NCI-H2227 (cell line): ENCODE measurements around the gene NFATC3.

Source experiments
- DNase-seq: peaks from one replicate; lab custom pipeline; 2025; ENCODE audit not compliant: unreplicated experiment; lab: John Stamatoyannopoulos, UW

NFATC3 gene

DNA sequence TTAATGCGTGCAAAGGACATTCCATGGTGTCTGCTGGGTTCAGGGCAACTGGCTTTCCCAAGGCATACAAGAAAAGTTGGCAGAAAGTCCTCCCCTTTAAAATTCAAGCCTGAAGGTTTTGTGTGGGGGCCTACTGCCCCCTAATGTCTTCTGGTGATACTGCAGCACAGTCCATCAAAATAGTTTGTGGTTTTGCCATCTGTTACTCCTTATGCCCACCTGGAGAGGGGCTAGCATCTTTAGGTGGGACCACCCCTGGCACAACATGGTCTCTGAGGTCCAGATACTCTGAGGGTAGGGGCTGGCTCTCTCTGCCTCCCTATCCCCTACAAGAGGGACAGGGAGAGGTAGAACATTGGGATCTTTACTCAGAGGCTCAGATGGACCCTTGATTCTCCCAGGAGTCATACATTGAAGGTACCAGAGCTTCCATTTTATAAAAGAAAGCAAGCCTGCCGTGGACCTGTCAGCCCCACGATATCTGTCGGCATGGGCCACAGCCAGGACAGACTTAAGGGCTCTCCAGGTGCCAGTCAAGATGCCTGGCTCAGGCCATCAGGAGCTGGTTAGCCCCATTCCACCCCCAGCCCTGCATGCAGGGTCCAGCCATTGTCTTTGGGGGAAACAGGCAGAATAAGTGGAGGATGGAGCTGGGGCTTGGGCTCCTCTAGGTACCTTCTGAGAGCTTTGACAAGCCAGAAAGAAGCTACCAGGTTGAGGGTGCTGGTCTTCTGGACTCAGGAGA is 144.4 kb downstream of the NFATC3 start:
- peak; percentile 21 for DNase-seq

DNA sequence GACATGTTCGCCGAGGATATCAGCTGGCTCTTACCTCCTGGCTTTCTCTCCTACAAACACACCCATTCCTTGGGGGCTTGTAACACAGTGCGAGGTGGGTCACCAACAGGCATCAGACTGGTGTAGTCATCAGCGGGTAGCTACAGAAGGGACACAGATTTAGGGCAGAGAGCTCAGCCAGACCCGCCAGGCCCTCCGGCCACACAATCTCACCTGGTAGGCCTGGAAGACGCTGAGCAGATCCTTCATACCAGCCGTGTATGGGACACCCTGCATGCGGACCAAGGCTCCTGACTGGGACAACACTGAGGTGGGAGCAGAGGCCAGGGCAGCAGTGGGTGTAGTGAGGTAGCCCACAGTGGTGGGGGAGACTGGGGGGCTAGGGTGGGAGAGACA is 145.0 kb downstream of the NFATC3 start:
- no peak for DNase-seq

DNA sequence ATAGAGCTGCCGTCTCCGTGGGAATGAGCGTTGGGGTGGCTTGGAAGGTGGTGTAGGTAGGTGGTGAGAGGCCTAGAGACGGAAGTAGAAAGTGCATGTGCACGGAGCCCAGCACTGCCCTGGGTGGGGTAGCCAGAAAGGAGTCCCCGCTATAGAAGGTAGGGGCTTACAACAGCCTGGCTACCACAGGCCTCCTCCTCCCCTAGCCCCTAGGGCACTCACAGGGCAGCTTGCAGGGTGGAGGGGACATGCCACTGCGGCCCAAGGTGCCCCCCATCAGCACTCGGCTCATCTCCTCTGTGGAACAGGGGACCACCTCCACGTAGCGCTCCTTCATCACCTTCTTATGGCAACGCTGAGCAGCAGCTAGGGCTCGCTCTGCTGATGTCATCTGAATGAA is 145.8 kb downstream of the NFATC3 start:
- DNase-seq = no peak

DNA sequence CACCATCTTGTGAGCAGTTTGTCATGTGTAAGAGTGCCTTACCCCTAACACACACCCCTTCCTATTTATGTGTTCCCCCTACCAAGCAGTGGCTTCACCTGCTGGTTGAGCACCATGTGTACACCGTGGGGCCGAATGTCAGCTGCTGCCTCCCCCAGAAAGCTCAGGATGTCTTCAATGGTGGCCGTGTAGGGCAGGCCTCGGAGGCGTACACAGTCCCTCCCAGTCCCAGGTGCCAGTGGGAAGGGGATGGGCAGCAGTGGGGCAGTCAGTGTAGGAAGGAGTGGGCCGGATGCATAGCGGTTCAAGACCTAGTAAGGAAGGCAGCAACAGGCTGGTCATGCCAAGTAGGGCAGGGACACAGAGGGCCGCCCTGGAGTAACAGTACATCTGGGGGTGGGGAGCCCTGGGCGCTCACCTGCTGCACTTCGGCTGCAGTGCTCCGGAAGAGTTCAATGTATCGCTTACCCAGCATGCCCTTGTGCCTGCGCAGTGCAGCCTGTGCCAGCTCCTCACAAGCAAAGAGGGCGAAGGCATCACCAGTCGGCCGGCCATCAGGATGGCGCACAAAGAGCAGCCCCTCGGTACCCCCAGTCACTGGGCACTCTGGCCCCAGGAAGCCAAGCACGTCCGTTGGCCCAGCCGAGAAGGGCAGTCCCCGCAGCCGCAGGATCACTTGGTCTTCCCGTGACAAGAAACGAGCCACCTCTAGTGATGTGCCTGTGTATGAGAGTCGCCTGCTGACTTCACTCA is 146.4 kb downstream of the NFATC3 start:
- no peak for DNase-seq

DNA sequence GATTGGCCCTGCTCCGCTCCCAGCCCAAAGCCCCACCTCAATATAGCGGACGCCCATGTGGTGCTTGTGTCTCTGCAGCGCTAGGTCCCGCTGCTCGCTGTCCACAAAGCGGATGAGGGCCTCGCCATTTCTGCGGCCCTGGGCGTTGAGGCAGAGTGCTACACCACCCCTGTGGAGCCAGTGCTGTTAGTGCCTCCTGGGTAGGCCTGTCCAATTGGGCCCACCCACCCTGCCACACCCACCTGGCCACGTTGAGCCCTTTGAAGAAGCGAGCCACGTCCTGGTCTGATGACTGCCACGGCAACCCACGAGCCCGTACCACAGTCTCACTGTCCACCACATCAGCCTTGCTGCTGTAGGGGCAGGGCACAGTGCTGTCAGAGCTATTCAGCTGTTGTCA is 147.2 kb downstream of the NFATC3 start:
- no peak for DNase-seq

DNA sequence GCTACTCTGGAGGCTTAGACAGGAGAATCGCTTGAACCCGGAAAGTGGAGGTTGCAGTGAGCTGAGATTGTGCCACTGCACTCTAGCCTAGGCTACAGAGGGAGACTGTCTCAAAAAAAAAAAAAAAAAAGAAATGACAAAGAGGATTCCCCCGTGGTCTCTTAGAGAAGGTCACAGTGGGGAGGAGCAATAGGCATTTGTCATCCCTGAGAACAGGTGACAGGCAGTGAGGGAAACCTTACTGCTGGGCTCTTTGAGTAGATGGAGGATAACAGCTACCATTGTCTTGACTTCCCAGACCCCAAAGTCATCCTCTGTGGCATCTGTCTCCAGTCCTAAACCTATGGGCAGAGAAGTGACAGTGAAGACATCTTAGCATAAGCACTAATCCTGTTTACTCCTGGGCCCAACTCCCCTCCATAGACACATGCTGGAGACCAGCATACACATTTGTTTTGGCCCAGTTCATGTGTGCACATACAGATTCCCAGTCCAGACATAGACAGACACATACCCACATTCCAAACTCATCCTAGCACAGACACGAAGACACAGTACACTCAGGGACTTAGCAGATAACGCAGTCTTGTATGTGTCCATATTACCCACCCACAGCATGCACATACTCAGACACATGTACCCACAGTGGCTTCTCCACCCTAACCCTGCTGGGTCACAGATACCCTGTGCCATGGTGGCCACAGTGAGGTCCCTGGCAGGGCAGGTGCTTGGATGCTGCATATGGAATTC is 148.1 kb downstream of the NFATC3 start:
- DNase-seq = no peak

DNA sequence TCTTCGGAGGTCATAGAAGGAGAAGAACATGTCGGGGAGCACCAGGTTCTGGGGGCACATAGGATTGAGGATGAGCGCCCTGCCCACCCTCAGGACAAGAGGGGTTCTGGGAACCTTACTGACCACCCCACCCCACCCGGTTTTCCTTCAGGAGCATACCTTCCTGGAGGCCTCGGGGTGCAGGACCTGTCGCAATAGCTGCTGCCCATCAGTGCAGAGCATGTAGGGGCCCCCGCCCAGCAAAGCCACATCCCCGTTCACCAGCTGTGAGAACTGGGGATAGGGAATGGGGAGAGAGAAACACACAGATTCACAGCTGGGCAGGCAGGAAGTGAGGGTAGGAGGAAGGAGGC is 148.6 kb downstream of the NFATC3 start:
- DNase-seq = no peak

DNA sequence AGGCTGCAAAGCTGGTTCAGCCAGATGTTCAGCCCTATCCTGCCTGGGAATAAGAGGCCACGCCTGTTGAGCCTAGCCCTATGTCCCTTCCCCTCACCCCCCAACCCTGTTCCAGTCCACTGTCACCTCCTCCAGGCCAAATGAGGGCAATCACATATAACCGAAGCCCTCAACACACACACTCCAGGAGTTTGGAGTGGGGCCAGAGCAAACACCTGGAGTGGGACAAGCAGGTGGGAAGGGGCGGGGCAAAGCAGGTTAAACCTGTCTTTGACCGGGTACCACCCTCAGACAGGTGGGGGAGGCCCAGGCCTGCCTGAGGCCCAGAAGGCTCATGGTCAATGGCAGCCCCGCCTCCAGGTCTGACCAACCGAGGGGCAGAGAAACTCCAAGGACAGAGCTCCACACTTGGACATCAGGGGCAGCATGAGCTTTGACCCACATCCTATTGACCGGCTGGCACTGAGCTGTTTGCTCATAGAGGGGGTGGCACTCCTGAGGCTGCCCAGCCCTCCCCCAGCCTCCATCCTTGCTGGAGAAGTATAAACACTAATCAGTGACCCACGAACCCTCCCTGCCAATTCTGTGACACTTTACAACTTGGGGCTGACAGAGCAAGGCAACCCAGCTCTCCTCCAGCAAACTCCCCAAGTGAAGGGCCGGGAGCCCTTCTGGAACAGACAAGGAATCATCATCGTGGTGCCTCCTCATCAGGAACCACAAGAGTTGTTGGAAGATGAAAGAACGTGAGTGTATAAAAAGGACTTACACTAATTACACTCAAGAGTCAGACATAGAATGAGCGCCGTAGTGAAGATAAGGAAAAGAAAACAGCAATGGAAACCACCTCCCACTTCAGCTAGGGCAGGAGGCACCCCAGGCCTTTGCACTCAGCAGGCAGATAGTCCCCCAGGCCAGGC is 149.3 kb downstream of the NFATC3 start:
- DNase-seq = no peak

DNA sequence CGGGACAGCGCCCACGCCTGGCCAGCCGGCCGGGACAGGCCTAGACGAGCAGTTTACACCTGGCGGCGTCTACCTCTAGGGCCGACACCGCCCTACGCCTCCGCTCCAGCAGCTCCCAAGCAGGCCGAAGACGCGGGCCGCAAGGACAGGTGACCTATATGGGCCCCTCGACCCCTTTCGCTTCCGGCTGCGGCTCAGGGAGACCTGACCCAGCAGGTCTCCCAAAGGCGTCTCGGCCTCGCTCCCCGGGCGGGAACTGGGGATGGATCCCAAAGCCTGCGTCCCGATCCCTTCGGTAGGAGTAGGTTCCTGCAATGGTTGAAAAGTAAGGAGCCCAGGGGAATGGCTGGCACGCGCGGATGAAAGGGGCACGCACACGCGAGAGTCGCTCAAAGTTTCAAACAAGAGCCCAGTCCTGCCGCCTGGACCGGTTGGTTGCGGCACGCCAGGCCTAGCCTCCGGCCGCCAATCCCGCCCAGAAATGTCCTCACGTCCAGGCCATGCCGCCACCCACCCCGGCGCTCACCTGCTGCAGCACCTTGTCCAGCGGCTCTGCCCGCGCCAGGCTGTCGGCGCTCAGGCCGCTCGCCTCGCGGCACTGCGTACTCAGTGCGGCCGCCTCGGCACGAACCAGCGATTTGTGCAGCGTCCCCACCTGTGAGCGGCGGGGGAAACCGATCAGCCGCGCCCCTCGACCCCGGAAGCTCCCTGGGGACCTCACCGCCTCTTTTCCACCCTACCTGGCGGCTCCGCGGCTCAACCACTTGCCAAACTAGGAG is 150.1 kb downstream of the NFATC3 start:
- DNase-seq = no peak

DNA sequence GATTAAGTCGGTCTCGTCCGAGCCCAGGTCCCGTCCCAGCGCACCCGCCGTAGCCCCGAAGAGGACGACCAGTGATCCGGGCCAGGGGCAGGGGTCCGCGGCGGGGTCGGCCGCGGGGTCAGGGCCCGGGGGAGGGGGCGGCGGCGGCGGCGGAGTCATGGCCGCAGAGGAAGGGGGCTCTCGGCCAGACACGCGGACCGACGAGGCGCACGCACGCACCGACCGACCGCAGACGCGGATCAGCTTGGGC is 150.6 kb downstream of the NFATC3 start, which contains the start of gene ESRP2:
Gene ESRP2 (minus strand): TSS at position 241 of the 250 bp plus-strand sequence. CDS start 82 bp downstream, at position 159.
- DNase-seq = no peak

DNA sequence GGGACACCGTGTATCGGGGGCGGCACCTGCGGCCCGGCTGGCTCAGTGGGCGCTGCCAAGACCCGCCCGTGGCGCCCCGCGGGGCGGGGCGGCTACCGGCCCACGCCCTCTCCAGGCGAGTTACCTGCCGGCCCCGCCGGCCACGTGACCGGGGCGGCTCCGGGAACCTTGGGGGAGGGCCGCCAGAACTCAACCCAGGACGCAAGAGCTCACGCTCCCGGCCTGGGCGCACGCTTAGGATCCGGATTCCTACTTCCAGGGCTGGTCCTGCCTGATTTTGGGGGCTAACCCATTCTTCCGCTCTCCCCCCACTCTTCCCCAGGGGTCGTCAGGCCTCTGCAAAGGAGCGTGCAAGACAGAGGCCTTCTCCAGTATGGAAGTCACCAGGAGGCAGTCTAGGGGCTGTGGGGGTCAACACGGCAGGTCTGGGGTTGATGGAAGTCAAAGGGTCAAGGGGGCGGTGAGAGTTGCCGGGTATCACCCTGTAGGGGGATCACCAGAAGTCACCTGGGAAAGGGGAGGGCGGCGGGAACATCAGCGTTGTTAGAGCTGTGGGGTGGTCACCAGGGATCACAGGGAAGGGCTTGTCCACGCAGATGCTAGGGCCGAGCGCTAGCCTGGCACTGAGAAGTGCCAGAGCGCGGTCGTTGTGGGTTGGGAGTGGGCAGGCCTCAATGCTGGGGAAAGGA is 151.1 kb downstream of the NFATC3 start:
- peak; percentile 18 for DNase-seq

DNA sequence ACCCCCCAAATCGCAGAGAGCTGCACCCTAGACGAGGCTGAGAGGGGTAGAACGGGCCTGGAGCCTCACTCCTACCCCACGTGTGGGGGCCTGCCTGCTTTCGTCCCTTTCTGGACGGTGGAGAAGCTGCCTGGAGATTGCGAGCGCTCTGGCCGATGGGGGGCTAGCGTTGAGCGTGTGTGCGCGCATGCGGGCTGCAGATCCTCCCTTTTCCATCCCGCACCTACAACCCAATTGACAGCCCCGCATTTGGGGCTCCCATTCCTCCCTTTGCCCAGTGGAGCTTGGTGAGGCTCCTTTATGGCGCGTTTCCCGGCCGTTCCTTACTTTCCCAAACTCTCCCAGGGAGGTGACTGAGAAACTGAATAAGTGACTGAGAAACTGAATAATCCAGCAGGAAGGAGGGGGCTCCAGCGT is 151.7 kb downstream of the NFATC3 start:
- peak; percentile 44 for DNase-seq

DNA sequence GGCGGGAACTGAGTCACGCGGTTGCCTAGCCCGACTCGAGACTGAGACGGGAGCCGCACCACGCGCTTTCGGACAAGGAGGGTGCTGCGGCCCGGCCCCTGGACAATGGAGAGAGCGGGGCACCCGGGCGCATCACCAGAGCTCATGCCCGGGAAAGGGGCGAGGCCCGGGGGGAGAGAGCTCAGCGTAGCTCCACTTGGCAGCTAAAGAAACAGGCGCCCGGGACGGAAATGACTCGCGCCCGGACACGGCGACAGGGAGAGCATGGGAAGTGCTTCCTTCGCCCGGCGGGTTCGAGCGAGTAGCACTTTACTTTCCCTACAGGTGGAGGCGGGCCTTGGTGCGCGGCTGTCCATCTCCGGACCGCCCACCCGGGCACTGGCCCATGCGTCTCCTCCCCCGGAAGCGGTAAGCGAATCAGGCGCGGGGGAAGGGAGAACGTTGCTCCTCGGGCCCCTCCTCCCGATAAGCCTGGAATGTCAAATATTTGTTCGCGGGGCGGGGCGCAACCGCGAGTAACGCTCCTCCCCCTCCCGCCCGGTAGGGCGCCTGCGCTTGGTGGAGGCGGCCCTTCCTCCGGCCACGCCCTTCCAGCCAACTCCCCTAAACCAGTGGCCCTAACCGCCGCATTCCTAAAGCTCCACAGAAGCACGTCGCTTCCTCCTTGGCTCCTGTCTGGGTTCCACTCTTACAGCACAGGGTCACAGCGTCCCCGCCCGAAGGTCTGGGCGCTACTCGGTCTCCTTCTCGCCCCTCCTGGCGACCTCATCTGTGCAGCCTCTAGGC is 152.3 kb downstream of the NFATC3 start:
- DNase-seq = peak; percentile 94

DNA sequence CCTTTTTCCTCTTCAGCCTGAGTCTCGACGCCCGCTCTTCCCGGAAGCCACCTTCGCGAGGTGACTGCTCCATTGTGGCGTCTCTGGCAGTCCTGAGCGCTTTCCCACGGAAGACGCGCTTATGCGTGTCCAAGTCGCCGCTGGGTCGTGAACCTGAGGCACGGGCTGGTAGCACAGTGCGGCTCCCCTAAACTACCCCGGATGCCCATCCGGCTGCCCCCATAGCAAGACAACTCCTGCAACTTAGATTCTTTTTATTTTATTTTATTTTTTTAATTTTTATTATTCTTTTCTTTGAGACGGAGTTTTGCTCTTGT is 152.8 kb downstream of the NFATC3 start:
- DNase-seq = no peak

DNA sequence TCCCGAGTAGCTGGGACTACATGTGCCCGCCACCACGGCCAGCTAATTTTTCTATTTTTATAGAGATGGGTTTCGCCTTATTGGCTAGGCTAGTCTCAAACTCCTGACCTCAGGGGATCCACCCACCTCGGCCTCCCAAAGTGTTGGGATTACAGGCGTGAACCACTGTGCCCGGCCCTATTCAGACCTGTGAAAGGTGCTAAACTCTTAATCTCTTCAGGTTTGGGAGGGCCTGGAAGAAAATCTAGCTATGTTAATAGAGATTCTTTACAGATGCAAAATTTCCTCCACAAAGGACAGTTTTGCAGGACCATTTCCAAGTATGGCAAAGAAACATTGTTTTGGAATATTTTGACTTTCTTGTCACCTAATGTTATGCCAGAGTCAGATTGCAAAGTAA is 156.9 kb downstream of the NFATC3 start:
- no peak for DNase-seq

DNA sequence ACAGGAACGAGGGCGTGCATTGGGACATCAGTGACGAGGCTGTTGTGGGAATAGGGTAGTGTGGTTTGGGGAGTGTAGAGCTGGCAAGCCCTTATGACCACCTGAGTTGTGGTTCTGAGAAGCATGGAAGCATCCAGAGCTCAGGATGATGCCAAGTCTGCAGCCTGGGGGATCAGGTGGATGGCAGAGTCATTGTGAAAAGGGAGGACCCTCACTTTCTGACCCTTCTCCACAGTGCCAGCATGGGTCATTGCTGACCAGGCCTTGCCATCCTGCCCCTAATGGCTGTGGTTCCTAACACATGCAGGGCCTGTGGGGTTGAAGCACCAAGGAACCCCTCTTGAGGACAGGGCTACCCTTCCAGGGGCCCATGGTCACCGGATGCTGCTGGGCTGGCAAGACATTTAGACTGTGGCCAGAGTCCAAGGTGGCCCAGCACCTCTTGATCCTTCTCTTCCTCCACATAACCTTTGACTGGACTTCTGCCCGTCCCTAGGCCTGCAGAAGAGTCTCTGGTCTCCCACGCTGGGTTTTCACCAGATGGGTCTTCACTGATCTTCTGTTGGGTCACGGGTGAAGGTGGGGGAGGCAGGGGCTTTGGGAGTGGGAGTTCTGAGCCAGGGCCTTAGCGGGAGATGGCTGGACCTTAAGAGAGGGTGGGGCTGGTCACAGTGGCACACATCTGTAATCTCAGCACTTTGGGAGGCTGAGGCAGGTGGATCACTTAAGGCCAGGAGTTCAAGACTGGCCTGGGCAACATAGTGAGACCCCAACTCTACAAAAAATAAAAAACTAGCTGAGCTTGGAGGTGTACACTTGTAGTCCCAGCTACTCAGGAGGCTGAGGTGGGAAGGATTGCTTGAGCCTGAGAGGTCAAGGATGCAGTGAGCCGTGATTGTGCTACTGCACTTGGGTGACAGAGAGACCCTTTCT is 158.0 kb downstream of the NFATC3 start:
- DNase-seq = no peak

DNA sequence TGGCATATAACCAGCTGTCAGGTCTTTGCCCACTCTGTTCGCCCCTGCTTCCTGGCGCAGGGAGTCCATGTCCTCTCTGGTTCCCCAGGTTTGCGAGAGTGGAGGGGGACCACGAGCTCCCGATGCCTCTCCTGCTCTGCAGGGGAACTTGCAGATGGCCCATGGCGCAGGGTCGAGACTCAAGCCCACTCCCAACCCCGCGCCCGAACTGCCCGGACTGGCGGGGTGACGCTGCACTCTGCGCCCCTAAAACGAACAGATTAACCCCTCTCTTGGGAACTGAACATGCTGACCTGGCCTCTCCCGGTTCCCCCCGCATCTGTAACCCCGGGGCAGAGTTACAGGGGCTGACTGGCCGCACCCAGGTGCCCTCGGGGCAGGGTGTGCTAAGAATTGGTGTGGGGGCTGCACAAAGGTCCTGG is 159.3 kb downstream of the NFATC3 start:
- DNase-seq = no peak
